Frontal cortex (tissue), 4 donors: ENCODE results near the gene ERP27. TPM values are rescaled to one million over a fixed set of nuclear protein-coding genes. Genes with fewer than 3 reads are reported as not detected.

ENCODE experiments used
- DNase-seq, 2 donors: peaks; one replicate each; pipeline ENCODE4 v3.0.0; 2012; ENCODE audit warnings: low spot score in 2 of 2
- FAIRE-seq: peaks from 2 replicates; lab custom pipeline; 2012; peaks lifted over from hg19 to GRCh38; lab: Jason Lieb, UNC
- total RNA-seq: library from RNA; depleted of rRNA; stranded (reverse); fragments of >200 nt; gene quantifications from one replicate; pipeline ENCODE4 v1.2.3, GENCODE V29; 2014
- donor health status: control.
- donor health status: control.
- donor health status: control.

Gene ERP27
- total RNA-seq, 1 donor from 2014 or later, result not detected

- DNase-seq (no peak), FAIRE-seq (no peak)
These were observed 28.0 kb downstream of the ERP27 start for GRCh38 chr12:14910090-14910915.

GRCh38 chr12:14907953-14908352 lies 30.4 kb downstream of the ERP27 start:
- DNase-seq (no peak), FAIRE-seq (no peak)

- FAIRE-seq (no peak), DNase-seq (no peak)
These were observed 32.2 kb downstream of the ERP27 start for GRCh38 chr12:14906114-14906513.

GRCh38 chr12:14905269-14906004 lies 32.9 kb downstream of the ERP27 start:
- DNase-seq (no peak), FAIRE-seq (no peak)

GRCh38 chr12:14904854-14905253 lies 33.5 kb downstream of the ERP27 start:
- no peak for DNase-seq
- no peak for FAIRE-seq

- FAIRE-seq (no peak), DNase-seq (no peak)
These were observed 34.8 kb downstream of the ERP27 start for GRCh38 chr12:14903386-14904098.

- DNase-seq (no peak), FAIRE-seq (no peak)
These were observed 35.9 kb downstream of the ERP27 start for GRCh38 chr12:14902465-14902864.

GRCh38 chr12:14901228-14901562 lies 37.1 kb downstream of the ERP27 start:
- FAIRE-seq, result no peak

GRCh38 chr12:14900521-14901227 lies 37.7 kb downstream of the ERP27 start:
- FAIRE-seq, result no peak
- DNase-seq, result no peak

More at GRCh38 chr12:14901228-14901562, 37.1 kb downstream of the ERP27 start:
- no peak for DNase-seq

GRCh38 chr12:14896521-14897169 lies 41.7 kb downstream of the ERP27 start:
- no peak for FAIRE-seq

GRCh38 chr12:14893506-14894250 lies 44.7 kb downstream of the ERP27 start:
- FAIRE-seq, result no peak
- DNase-seq, result no peak

More at GRCh38 chr12:14896521-14897169, 41.7 kb downstream of the ERP27 start:
- no peak for DNase-seq

GRCh38 chr12:14892726-14893505 lies 45.4 kb downstream of the ERP27 start:
- FAIRE-seq (no peak), DNase-seq (no peak)

- FAIRE-seq, result no peak
These were observed 47.6 kb downstream of the ERP27 start for GRCh38 chr12:14890701-14891100.

GRCh38 chr12:14886271-14886670 lies 52.1 kb downstream of the ERP27 start:
- FAIRE-seq (no peak), DNase-seq (no peak)

More at GRCh38 chr12:14890701-14891100, 47.6 kb downstream of the ERP27 start:
- no peak for DNase-seq

GRCh38 chr12:14885718-14886221 lies 52.6 kb downstream of the ERP27 start, which contains the start of gene MGP:
MGP (minus strand) TSS chr12:14885854; CDS start chr12:14885791, 63 bp downstream.
- no peak for DNase-seq
- FAIRE-seq, result no peak

GRCh38 chr12:14884458-14884878 lies 53.9 kb downstream of the ERP27 start:
- no peak for FAIRE-seq
- DNase-seq, result no peak

- DNase-seq (no peak), FAIRE-seq (no peak)
These were observed 54.7 kb downstream of the ERP27 start for GRCh38 chr12:14883686-14884085.
